HG03045 (cell line): Measurements from ENCODE around the gene PLEKHS1.
"Not testable (repeated sequence)": the region's sequence is repeated elsewhere in the genome, so short reads cannot be mapped to it uniquely, and the experiment has no call there.

Experiments
- ATAC-seq: cut with Tn5 transposase; IDR thresholded peaks from one replicate; pipeline ENCODE4 v1.9.1; 2021; ENCODE audit warnings: mild to moderate bottlenecking, moderate library complexity; ENCODE audit not compliant: unreplicated experiment

PLEKHS1 gene

GRCh38 chr10:113739577-113739976, 11.9 kb upstream of the PLEKHS1 start:
- no peak for ATAC-seq

- ATAC-seq = no peak
These were observed 10.6 kb upstream of the PLEKHS1 start for GRCh38 chr10:113740850-113741249.

GRCh38 chr10:113742466-113742865, 9.0 kb upstream of the PLEKHS1 start:
- ATAC-seq = no peak

GRCh38 chr10:113743594-113743993, 7.9 kb upstream of the PLEKHS1 start:
- ATAC-seq = no peak

GRCh38 chr10:113745374-113745773, 6.1 kb upstream of the PLEKHS1 start:
- no peak for ATAC-seq

- ATAC-seq = no peak
These were observed 5.1 kb upstream of the PLEKHS1 start for GRCh38 chr10:113746217-113746957.

- ATAC-seq = no peak
These were observed 1.1 kb downstream of the PLEKHS1 start for GRCh38 chr10:113752553-113752952.

- ATAC-seq = no peak
These were observed 1.7 kb downstream of the PLEKHS1 start for GRCh38 chr10:113753020-113753692.

GRCh38 chr10:113754125-113754524, 2.6 kb downstream of the PLEKHS1 start:
- no peak for ATAC-seq

GRCh38 chr10:113754768-113755167, 3.3 kb downstream of the PLEKHS1 start:
- no peak for ATAC-seq

- ATAC-seq = no peak
These were observed 5.6 kb downstream of the PLEKHS1 start for GRCh38 chr10:113756940-113757543.

- ATAC-seq = no peak
These were observed 10.6 kb downstream of the PLEKHS1 start for GRCh38 chr10:113762083-113762482.

GRCh38 chr10:113764582-113764981, 13.1 kb downstream of the PLEKHS1 start:
- no peak for ATAC-seq

GRCh38 chr10:113765910-113766309, 14.4 kb downstream of the PLEKHS1 start:
- ATAC-seq = no peak

- no peak for ATAC-seq
These were observed 15.7 kb downstream of the PLEKHS1 start for GRCh38 chr10:113767222-113767621.

GRCh38 chr10:113770346-113770745, 18.9 kb downstream of the PLEKHS1 start:
- ATAC-seq = no peak

- not testable (repeated sequence) for ATAC-seq
These were observed 19.6 kb downstream of the PLEKHS1 start for GRCh38 chr10:113771131-113771530.

- ATAC-seq = no peak
These were observed 24.3 kb downstream of the PLEKHS1 start for GRCh38 chr10:113775686-113776294.

- ATAC-seq = no peak
These were observed 25.1 kb downstream of the PLEKHS1 start for GRCh38 chr10:113776553-113776952.

GRCh38 chr10:113780681-113781250, 29.3 kb downstream of the PLEKHS1 start:
- no peak for ATAC-seq

GRCh38 chr10:113782367-113782766, 30.9 kb downstream of the PLEKHS1 start:
- ATAC-seq = no peak
